ENCODE measurements around the gene STMN1.

The STMN1 gene

GRCh38 chr1:25926731-25927496 lies 20.7 kb upstream of the STMN1 start:
- TF ChIP-seq CTCF (conservative IDR thresholded peaks at IDR 0.05) (no peak), ZFX (IDR thresholded peaks at IDR 0.05) (no peak)
- no peak overlapping the region for H3K27ac ChIP-seq

- no peak overlapping the region for H3K27ac ChIP-seq
- no peak for TF ChIP-seq CTCF (conservative IDR thresholded peaks at IDR 0.05)
- TF ChIP-seq ZFX (IDR thresholded peaks at IDR 0.05): no peak
Measured at GRCh38 chr1:25924454-25924853, 18.2 kb upstream of the STMN1 start.

- no peak overlapping the region for H3K27ac ChIP-seq
Measured at GRCh38 chr1:25922971-25923552, 16.8 kb upstream of the STMN1 start.

GRCh38 chr1:25922056-25922970 lies 16.1 kb upstream of the STMN1 start:
- H3K27ac ChIP-seq: no peak overlapping the region
- TF ChIP-seq CTCF (conservative IDR thresholded peaks at IDR 0.05): no peak
- no peak for TF ChIP-seq ZFX (IDR thresholded peaks at IDR 0.05)

More at GRCh38 chr1:25922971-25923552, 16.8 kb upstream of the STMN1 start:
- TF ChIP-seq ZFX (IDR thresholded peaks at IDR 0.05) (no peak), CTCF (conservative IDR thresholded peaks at IDR 0.05) (no peak)

- TF ChIP-seq ZFX (IDR thresholded peaks at IDR 0.05): no peak
- no peak for TF ChIP-seq CTCF (conservative IDR thresholded peaks at IDR 0.05)
Measured at GRCh38 chr1:25918615-25919014, 12.4 kb upstream of the STMN1 start.

GRCh38 chr1:25917996-25918395 lies 11.8 kb upstream of the STMN1 start:
- TF ChIP-seq ZFX (IDR thresholded peaks at IDR 0.05) (no peak), CTCF (conservative IDR thresholded peaks at IDR 0.05) (no peak)
- H3K27ac ChIP-seq: no peak overlapping the region

More at GRCh38 chr1:25918615-25919014, 12.4 kb upstream of the STMN1 start:
- H3K27ac ChIP-seq: no peak overlapping the region
